ENCODE data around the gene MLXIP. TPM values are rescaled to one million over a fixed set of nuclear protein-coding genes. Genes with fewer than 3 reads are reported as not detected.
A peak's percentile ranks its signal among the peaks of the same experiment; 100 is the strongest.

Gene MLXIP
- total and polyA plus RNA-seq, 2 donors from 2014 or later, result 10.9 to 67.6 TPM

DNA sequence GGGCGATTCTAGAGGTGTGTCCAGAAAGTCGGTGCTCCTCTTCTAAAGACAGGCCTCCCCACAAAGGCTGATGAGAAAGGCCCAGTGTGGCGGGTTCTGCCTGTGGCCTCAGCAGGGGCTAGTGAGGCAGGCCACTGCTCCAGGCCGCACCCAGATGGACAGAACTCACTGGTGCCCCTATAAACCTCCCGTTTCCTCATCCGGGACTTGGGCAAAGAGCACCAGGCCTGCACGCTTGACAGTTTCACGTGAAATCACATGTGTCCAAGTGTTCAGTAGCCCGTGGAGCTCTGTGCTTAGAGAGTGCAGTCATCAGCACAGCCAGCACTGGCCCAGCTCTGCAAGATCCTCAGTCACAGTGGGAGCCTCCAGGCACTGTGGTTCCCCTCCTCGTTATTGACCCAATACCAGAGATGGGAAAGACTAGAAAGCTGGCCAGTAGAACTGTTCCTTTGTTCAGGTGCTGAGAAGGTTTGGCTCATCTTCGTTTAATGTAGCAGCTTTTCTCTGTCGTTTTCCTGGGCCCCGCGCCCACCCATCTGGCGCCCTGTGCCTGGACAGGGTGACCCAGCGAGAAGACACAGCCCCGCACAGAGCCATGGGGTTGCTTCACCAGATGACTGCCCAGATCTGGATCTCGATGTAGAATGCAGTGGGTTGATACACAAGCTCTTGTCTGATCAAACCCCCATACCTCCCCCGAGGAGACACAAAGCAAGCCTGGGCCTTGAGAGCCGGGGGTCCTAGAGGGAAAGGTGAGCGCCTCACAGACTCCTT lies 69.1 kb downstream of the MLXIP start:
- FAIRE-seq, result no peak
- peaks cover 0 to 6% (median 0%) of the 10 kb centered on the region in 3 donors for H3K4me1 ChIP-seq (ENCODE audit: control insufficient read depth in 2 of 3, insufficient read depth in 2 of 3, low read depth in 1 of 3, low read length in 3 of 3)
- H3K27me3 ChIP-seq (ENCODE audit: control insufficient read depth, insufficient read depth, low read length), result no peaks in the 10 kb centered on the region
- no peak overlapping the region for H3K27ac ChIP-seq (ENCODE audit: low read depth in 2 of 2, low read length in 2 of 2)
- peak in 1 of 5 donors; percentile 38 for DNase-seq
- no peak overlapping the region for H3K9ac ChIP-seq (ENCODE audit: low read length in 3 of 3)
- no peaks in the 10 kb centered on the region for H3K9me3 ChIP-seq (ENCODE audit: control insufficient read depth in 2 of 3, insufficient read depth in 1 of 3, low read length in 3 of 3)
- TF ChIP-seq, protein P1, sequence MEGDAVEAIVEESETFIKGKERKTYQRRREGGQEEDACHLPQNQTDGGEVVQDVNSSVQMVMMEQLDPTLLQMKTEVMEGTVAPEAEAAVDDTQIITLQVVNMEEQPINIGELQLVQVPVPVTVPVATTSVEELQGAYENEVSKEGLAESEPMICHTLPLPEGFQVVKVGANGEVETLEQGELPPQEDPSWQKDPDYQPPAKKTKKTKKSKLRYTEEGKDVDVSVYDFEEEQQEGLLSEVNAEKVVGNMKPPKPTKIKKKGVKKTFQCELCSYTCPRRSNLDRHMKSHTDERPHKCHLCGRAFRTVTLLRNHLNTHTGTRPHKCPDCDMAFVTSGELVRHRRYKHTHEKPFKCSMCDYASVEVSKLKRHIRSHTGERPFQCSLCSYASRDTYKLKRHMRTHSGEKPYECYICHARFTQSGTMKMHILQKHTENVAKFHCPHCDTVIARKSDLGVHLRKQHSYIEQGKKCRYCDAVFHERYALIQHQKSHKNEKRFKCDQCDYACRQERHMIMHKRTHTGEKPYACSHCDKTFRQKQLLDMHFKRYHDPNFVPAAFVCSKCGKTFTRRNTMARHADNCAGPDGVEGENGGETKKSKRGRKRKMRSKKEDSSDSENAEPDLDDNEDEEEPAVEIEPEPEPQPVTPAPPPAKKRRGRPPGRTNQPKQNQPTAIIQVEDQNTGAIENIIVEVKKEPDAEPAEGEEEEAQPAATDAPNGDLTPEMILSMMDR (IDR thresholded peaks at IDR 0.05; ENCODE audit: borderline replicate concordance, extremely low read depth, insufficient read depth), result no peak
- H3K36me3 ChIP-seq (ENCODE audit: control insufficient read depth in 2 of 3, insufficient read depth in 3 of 3, low read length in 3 of 3), result peaks cover 0 to 7% (median under 1%) of the 10 kb centered on the region in 3 donors
- intact Hi-C loops (cut with DNase I), result no loop called here
- H3K4me3 ChIP-seq (ENCODE audit: low read length in 3 of 3), result no peak overlapping the region

DNA sequence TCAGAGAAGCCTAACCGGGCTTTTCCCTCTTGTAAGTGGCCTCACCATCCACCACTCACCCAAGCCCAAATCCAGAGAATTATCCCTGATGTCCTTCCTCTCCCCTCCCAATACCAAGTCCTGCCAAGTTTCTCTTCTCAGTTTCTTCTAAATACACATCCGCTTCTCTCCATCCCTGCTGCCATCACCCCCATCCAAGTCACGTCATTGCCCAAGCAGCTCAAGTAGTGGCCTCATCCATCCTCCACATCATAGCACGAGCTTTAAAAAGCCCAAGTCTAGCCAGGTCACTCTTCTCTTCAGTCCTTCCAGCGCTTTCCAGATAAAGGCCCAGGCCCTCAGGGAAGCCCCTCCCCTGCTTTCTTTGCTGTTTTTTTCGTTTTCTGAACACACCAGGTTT lies 70.1 kb downstream of the MLXIP start:
- no peak overlapping the region for H3K27ac ChIP-seq (ENCODE audit: low read depth in 2 of 2, low read length in 2 of 2)
- no peaks in the 10 kb centered on the region for H3K36me3 ChIP-seq (ENCODE audit: control insufficient read depth in 2 of 3, insufficient read depth in 3 of 3, low read length in 3 of 3)
- no peak for FAIRE-seq
- TF ChIP-seq, protein P1 (IDR thresholded peaks at IDR 0.05; ENCODE audit: borderline replicate concordance, extremely low read depth, insufficient read depth), result no peak
- no peak for DNase-seq
- no peaks in the 10 kb centered on the region for H3K27me3 ChIP-seq (ENCODE audit: control insufficient read depth, insufficient read depth, low read length)
- no peak overlapping the region for H3K4me3 ChIP-seq (ENCODE audit: low read length in 3 of 3)
- no peak overlapping the region for H3K9ac ChIP-seq (ENCODE audit: low read length in 3 of 3)
- intact Hi-C loops (cut with DNase I), result no loop called here
- H3K4me1 ChIP-seq (ENCODE audit: control insufficient read depth in 2 of 3, insufficient read depth in 2 of 3, low read depth in 1 of 3, low read length in 3 of 3), result peaks cover 0 to 6% (median 0%) of the 10 kb centered on the region in 3 donors
- no peaks in the 10 kb centered on the region for H3K9me3 ChIP-seq (ENCODE audit: control insufficient read depth in 2 of 3, insufficient read depth in 1 of 3, low read length in 3 of 3)

DNA sequence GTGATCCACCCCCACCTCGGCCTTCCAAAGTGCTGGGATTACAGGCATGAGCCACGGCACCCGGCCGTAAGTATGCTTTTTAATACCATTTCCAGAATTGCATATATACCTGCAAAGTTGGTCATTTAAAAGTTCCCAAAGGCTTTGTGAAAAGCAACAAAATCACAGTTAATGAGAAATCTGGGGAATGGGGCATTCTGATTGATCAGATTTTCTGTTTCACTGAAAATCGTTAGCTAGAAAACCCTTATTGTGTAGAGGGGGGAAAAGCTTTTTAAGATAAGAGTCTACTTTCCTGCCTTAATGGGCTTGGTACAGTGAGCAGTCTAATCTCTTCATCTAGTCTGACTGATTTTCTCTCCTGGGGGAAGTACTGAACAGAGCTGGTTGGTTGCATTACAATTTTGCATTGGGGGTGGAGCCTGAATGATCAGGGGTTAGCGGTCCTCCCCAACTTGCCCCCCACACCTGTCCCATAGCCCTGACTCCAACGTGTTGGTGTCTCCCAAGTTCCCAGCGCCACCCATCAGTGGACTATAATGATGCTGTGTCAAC lies 71.6 kb downstream of the MLXIP start:
- Histone ChIP-seq H3K9me3 (ENCODE audit: control insufficient read depth in 2 of 3, insufficient read depth in 1 of 3, low read length in 3 of 3) (no peaks in the 10 kb centered on the region), H3K4me3 (ENCODE audit: low read length in 3 of 3) (no peak overlapping the region), H3K27ac (ENCODE audit: low read depth in 2 of 2, low read length in 2 of 2) (no peak overlapping the region), H3K9ac (ENCODE audit: low read length in 3 of 3) (no peak overlapping the region), H3K36me3 (ENCODE audit: control insufficient read depth in 2 of 3, insufficient read depth in 3 of 3, low read length in 3 of 3) (no peaks in the 10 kb centered on the region), H3K27me3 (ENCODE audit: control insufficient read depth, insufficient read depth, low read length) (no peaks in the 10 kb centered on the region), H3K4me1 (ENCODE audit: control insufficient read depth in 2 of 3, insufficient read depth in 2 of 3, low read depth in 1 of 3, low read length in 3 of 3) (peaks cover 0 to 6% (median 0%) of the 10 kb centered on the region in 3 donors)
- no peak for DNase-seq
- intact Hi-C loops (cut with DNase I), result no loop called here
- no peak for FAIRE-seq
- TF ChIP-seq, protein P1 (IDR thresholded peaks at IDR 0.05; ENCODE audit: borderline replicate concordance, extremely low read depth, insufficient read depth), result no peak
